Liver (tissue), 9 donors: ENCODE results near the gene TIGD7. TPM values are rescaled to one million over a fixed set of nuclear protein-coding genes. Genes with fewer than 3 reads are reported as not detected.

Experiments
- DNase-seq: peaks from one replicate; pipeline ENCODE4 v3.0.0-alpha.2; 2017; ENCODE audit warnings: low spot score
- H3K27ac ChIP-seq, 2 donors: one replicate each; pipeline ENCODE4 v1.7.0; 2013; ENCODE audit warnings: inconsistent platforms in 2 of 2, low read length in 2 of 2, control low read depth in 1 of 2, low read depth in 1 of 2, mild to moderate bottlenecking in 1 of 2
- H3K27me3 ChIP-seq, 4 donors: one replicate each; pipeline versions ENCODE4 v1.6.1 to v1.7.0; 2013; ENCODE audit warnings: low read length in 3 of 4, inconsistent platforms in 1 of 4, mild to moderate bottlenecking in 1 of 4, moderate library complexity in 1 of 4; ENCODE audit not compliant: control insufficient read depth in 4 of 4, insufficient read depth in 4 of 4
- H3K36me3 ChIP-seq, 4 donors: one replicate each; pipeline versions ENCODE4 v1.6.1 to v1.7.0; 2013; ENCODE audit warnings: low read length in 3 of 4, mild to moderate bottlenecking in 3 of 4, low read depth in 1 of 4, moderate library complexity in 1 of 4; ENCODE audit not compliant: control insufficient read depth in 4 of 4, insufficient read depth in 3 of 4
- H3K4me1 ChIP-seq, 4 donors: one replicate each; pipeline versions ENCODE4 v1.6.1 to v1.7.0; 2013; ENCODE audit warnings: low read length in 3 of 4, mild to moderate bottlenecking in 3 of 4, moderate library complexity in 1 of 4; ENCODE audit not compliant: control insufficient read depth in 4 of 4, insufficient read depth in 4 of 4
- H3K4me3 ChIP-seq, 3 donors: one replicate each; pipeline versions ENCODE4 v1.6.1 to v1.7.0; 2013; ENCODE audit warnings: low read length in 3 of 3, control low read depth in 1 of 3, low read depth in 1 of 3, mild to moderate bottlenecking in 1 of 3
- H3K9ac ChIP-seq, 2 donors: one replicate each; pipeline ENCODE4 v1.7.0; 2013; ENCODE audit warnings: low read length in 2 of 2, mild to moderate bottlenecking in 2 of 2, moderate library complexity in 2 of 2, control low read depth in 1 of 2, low read depth in 1 of 2
- H3K9me3 ChIP-seq, 4 donors: one replicate each; pipeline versions ENCODE4 v1.6.1 to v1.7.0; 2013; ENCODE audit warnings: low read length in 3 of 4; ENCODE audit not compliant: control insufficient read depth in 4 of 4
- ATF3 ChIP-seq: IDR thresholded peaks from 2 replicates; pipeline ENCODE4 v1.6.1; 2016; ENCODE audit warnings: antibody characterized with exemption
- CTCF ChIP-seq: fragments of 150-350 bp; IDR thresholded peaks from 2 replicates; pipeline ENCODE4 v1.5.1; 2017; ENCODE audit warnings: improper control_type of control experiment, low read depth, low read length; ENCODE audit not compliant: missing input control
- EGR1 ChIP-seq, 2 donors: IDR thresholded peaks; 2 replicates each; pipeline ENCODE4 v1.6.1; 2016 to 2018; ENCODE audit warnings: antibody characterized with exemption in 2 of 2, low read depth in 2 of 2
- FOXA1 ChIP-seq: IDR thresholded peaks from 2 replicates; pipeline ENCODE4 v1.6.1; 2016; ENCODE audit warnings: antibody characterized with exemption
- FOXA2 ChIP-seq: IDR thresholded peaks from 2 replicates; pipeline ENCODE4 v1.6.1; 2016; ENCODE audit warnings: antibody characterized with exemption
- GABPA ChIP-seq, 2 donors: IDR thresholded peaks in 1 of 2; conservative IDR thresholded peaks in 1 of 2; 2 replicates each; pipeline ENCODE4 v1.6.1; 2016; ENCODE audit warnings: antibody characterized with exemption in 2 of 2, mild to moderate bottlenecking in 1 of 2, moderate library complexity in 1 of 2
- HNF4A ChIP-seq, 2 donors: conservative IDR thresholded peaks; 2 replicates each; pipeline ENCODE4 v1.6.1; 2016; ENCODE audit warnings: antibody characterized with exemption in 2 of 2, mild to moderate bottlenecking in 2 of 2
- HNF4G ChIP-seq: IDR thresholded peaks from 2 replicates; pipeline ENCODE4 v1.6.1; 2016; ENCODE audit warnings: antibody characterized with exemption
- JUND ChIP-seq, 2 donors: IDR thresholded peaks; 2 replicates each; pipeline ENCODE4 v1.6.1; 2016; ENCODE audit warnings: antibody characterized with exemption in 2 of 2
- MAX ChIP-seq: IDR thresholded peaks from 2 replicates; pipeline ENCODE4 v1.6.1; 2016; ENCODE audit warnings: antibody characterized with exemption
- NR2F2 ChIP-seq: IDR thresholded peaks from 2 replicates; pipeline ENCODE4 v1.6.1; 2016; ENCODE audit warnings: antibody characterized with exemption
- RAD21 ChIP-seq, 2 donors: IDR thresholded peaks; 2 replicates each; pipeline ENCODE4 v1.6.1; 2016; ENCODE audit warnings: antibody characterized with exemption in 2 of 2, mild to moderate bottlenecking in 2 of 2
- REST ChIP-seq: IDR thresholded peaks from 2 replicates; pipeline ENCODE4 v1.6.1; 2016; ENCODE audit warnings: antibody characterized with exemption, mild to moderate bottlenecking
- RXRA ChIP-seq, 2 donors: IDR thresholded peaks; 2 replicates each; pipeline ENCODE4 v1.6.1; 2017 to 2018; ENCODE audit warnings: antibody characterized with exemption in 2 of 2, mild to moderate bottlenecking in 1 of 2
- SP1 ChIP-seq: IDR thresholded peaks from 2 replicates; pipeline ENCODE4 v1.6.1; 2018; ENCODE audit warnings: antibody characterized with exemption, mild to moderate bottlenecking
- TAF1 ChIP-seq: conservative IDR thresholded peaks from 2 replicates; pipeline ENCODE4 v1.6.1; 2016; ENCODE audit warnings: antibody characterized with exemption, mild to moderate bottlenecking
- YY1 ChIP-seq: IDR thresholded peaks from 2 replicates; pipeline ENCODE4 v1.6.1; 2016; ENCODE audit warnings: antibody characterized with exemption, mild to moderate bottlenecking
- ZBTB33 ChIP-seq: IDR thresholded peaks from 2 replicates; pipeline ENCODE4 v1.6.1; 2016; ENCODE audit warnings: antibody characterized with exemption
- WGBS: extraction: QIAGEN DNeasy Blood & Tissue Kit; methylation state at CpG from one replicate; pipeline ENCODE4 v1.1.7; 2013; 5-methylcytosine and 5-hydroxymethylcytosine counted together
- polyA plus RNA-seq, 2 donors: library from polyadenylated mRNA; stranded (reverse) in 1 of 2; unstranded in 1 of 2; fragments of 200-250 nt in 1 of 2; fragments of >200 nt in 1 of 2; fragmentation: Nextera tagmentation in 1 of 2; extraction: Ambion mirVana in 1 of 2; gene quantifications; one replicate each; pipeline versions ENCODE4 v1.2.1 to v1.2.3, GENCODE V29; 2013 to 2015
- total RNA-seq, 2 donors: library from RNA; depleted of rRNA; stranded (reverse); fragments of >200 nt; gene quantifications; one replicate each; pipeline ENCODE4 v1.2.3, GENCODE V29; 2014
- donor health status: healthy.
- donor health status: healthy.
- donor health status: healthy.
- donor health status: healthy.
- donor health status: healthy.

The TIGD7 gene
- total and polyA plus RNA-seq, 4 donors, result 0.58 to 2.6 (median 1.3) TPM

GRCh38 chr16:3304370-3304769, 860 bp downstream of the TIGD7 start:
- H3K4me3 ChIP-seq, result peak overlapping the region; percentile 83 to 100 (median 98)
- peaks cover 5 to 43% (median 39%) of the 10 kb centered on the region in 4 donors for H3K36me3 ChIP-seq
- H3K9me3 ChIP-seq, result peaks cover 29 to 44% (median 42%) of the 10 kb centered on the region in 4 donors
- H3K4me1 ChIP-seq, result peaks cover 3 to 14% (median 10%) of the 10 kb centered on the region in 4 donors
- TF ChIP-seq TAF1 (no peak), REST (no peak)
- 75% methylated on average over 4 of the region's 4 CpGs for WGBS
- no peaks in the 10 kb centered on the region for H3K27me3 ChIP-seq
- no peak overlapping the region for H3K9ac ChIP-seq
- no peak overlapping the region for H3K27ac ChIP-seq
- DNase-seq, result no peak

GRCh38 chr16:3295783-3296182, 9.4 kb downstream of the TIGD7 start:
- TF ChIP-seq CTCF (no peak), FOXA2 (no peak), HNF4A (conservative IDR thresholded peaks at IDR 0.05) (no peak), RAD21 (IDR thresholded peaks at IDR 0.05) (no peak), TAF1 (no peak), ATF3 (no peak), HNF4G (no peak), JUND (IDR thresholded peaks at IDR 0.05) (no peak), RXRA (IDR thresholded peaks at IDR 0.05) (no peak), REST (no peak), MAX (no peak), NR2F2 (no peak), ZBTB33 (no peak), GABPA (IDR thresholded peaks at IDR 0.05 in 1 of 2, conservative IDR thresholded peaks at IDR 0.05 in 1 of 2) (no peak), YY1 (no peak), FOXA1 (no peak), EGR1 (IDR thresholded peaks at IDR 0.05; ENCODE audit: low read depth in 2 of 2) (no peak), SP1 (no peak)
- no peak for DNase-seq
- Histone ChIP-seq H3K9me3 (peaks cover 45 to 62% (median 50%) of the 10 kb centered on the region in 4 donors), H3K4me1 (no peaks in the 10 kb centered on the region), H3K27ac (no peak overlapping the region), H3K27me3 (no peaks in the 10 kb centered on the region), H3K4me3 (peak overlapping the region in 1 of 3 donors; percentile 22), H3K9ac (no peak overlapping the region), H3K36me3 (peaks cover 4 to 41% (median 37%) of the 10 kb centered on the region in 4 donors)
- 69% methylated on average over 13 of the region's 13 CpGs for WGBS
